Muscle layer of colon (tissue), 2 donors: Measurements from ENCODE around the gene TEP1.

ENCODE experiments used
- H3K27ac ChIP-seq: one replicate; pipeline ENCODE4 v1.7.0; 2013; ENCODE audit warnings: low read depth, mild to moderate bottlenecking, low read length, moderate library complexity
- H3K27me3 ChIP-seq, 2 donors: one replicate each; pipeline ENCODE4 v1.7.0; 2013; ENCODE audit warnings: low read length in 2 of 2, mild to moderate bottlenecking in 2 of 2; ENCODE audit not compliant: insufficient read depth in 2 of 2, control insufficient read depth in 1 of 2
- H3K36me3 ChIP-seq: one replicate; pipeline ENCODE4 v1.7.0; 2013; ENCODE audit warnings: mild to moderate bottlenecking, low read length; ENCODE audit not compliant: insufficient read depth
- H3K4me1 ChIP-seq: one replicate; pipeline ENCODE4 v1.7.0; 2013; ENCODE audit warnings: mild to moderate bottlenecking, low read length; ENCODE audit not compliant: insufficient read depth
- H3K4me3 ChIP-seq, 2 donors: one replicate each; pipeline ENCODE4 v1.7.0; 2013; ENCODE audit warnings: low read length in 2 of 2, low read depth in 1 of 2, mild to moderate bottlenecking in 1 of 2, moderate library complexity in 1 of 2
- H3K9ac ChIP-seq: one replicate; pipeline ENCODE4 v1.7.0; 2013; ENCODE audit warnings: low read length
- H3K9me3 ChIP-seq: one replicate; pipeline ENCODE4 v1.7.0; 2013; ENCODE audit warnings: mild to moderate bottlenecking, low read length
- donor health status: abdominal sarcoma.
- donor health status: Adenocarcinoma of cecum.

The TEP1 gene

GRCh38 chr14:20332788-20333493 is 80.4 kb downstream of the TEP1 start, which contains the start of gene CCNB1IP1:
CCNB1IP1 (minus strand) TSS chr14:20333279; CDS start chr14:20316523, 16,756 bp downstream.
- Histone ChIP-seq H3K27me3 (no peaks in the 10 kb centered on the region), H3K4me1 (peaks cover 5% of the 10 kb centered on the region), H3K9ac (peak within 1 kb of the TSS; percentile 75), H3K36me3 (peaks cover 7% of the 10 kb centered on the region), H3K27ac (peak within 1 kb of the TSS; percentile 76), H3K9me3 (no peaks in the 10 kb centered on the region), H3K4me3 (peak within 1 kb of the TSS; percentile 12 to 88)

- H3K4me1 ChIP-seq: peaks cover 10% of the 10 kb centered on the region
- H3K36me3 ChIP-seq: peaks cover 7% of the 10 kb centered on the region
- H3K9me3 ChIP-seq: no peaks in the 10 kb centered on the region
- peak overlapping the region; percentile 12 to 88 for H3K4me3 ChIP-seq
- H3K27ac ChIP-seq: peak overlapping the region; percentile 76
- H3K9ac ChIP-seq: peak overlapping the region; percentile 75
- no peaks in the 10 kb centered on the region for H3K27me3 ChIP-seq
Observed at GRCh38 chr14:20332431-20332787, 80.9 kb downstream of the TEP1 start.

GRCh38 chr14:20331053-20331613 is 82.2 kb downstream of the TEP1 start:
- H3K9me3 ChIP-seq: no peaks in the 10 kb centered on the region
- no peak overlapping the region for H3K27ac ChIP-seq
- peaks cover 17% of the 10 kb centered on the region for H3K4me1 ChIP-seq
- H3K36me3 ChIP-seq: peaks cover 13% of the 10 kb centered on the region
- H3K9ac ChIP-seq: no peak overlapping the region
- no peak overlapping the region for H3K4me3 ChIP-seq
- no peaks in the 10 kb centered on the region for H3K27me3 ChIP-seq

- Histone ChIP-seq H3K9me3 (no peaks in the 10 kb centered on the region), H3K36me3 (peaks cover 22% of the 10 kb centered on the region), H3K9ac (no peak overlapping the region), H3K27ac (no peak overlapping the region), H3K27me3 (no peaks in the 10 kb centered on the region), H3K4me3 (no peak overlapping the region), H3K4me1 (peaks cover 17% of the 10 kb centered on the region)
Observed at GRCh38 chr14:20329355-20329754, 83.9 kb downstream of the TEP1 start.

GRCh38 chr14:20328705-20329104 is 84.6 kb downstream of the TEP1 start:
- H3K4me3 ChIP-seq: no peak overlapping the region
- no peak overlapping the region for H3K9ac ChIP-seq
- H3K27ac ChIP-seq: no peak overlapping the region
- H3K9me3 ChIP-seq: no peaks in the 10 kb centered on the region
- H3K4me1 ChIP-seq: peaks cover 17% of the 10 kb centered on the region
- no peaks in the 10 kb centered on the region for H3K27me3 ChIP-seq
- peaks cover 22% of the 10 kb centered on the region for H3K36me3 ChIP-seq

GRCh38 chr14:20327005-20327869 is 86.1 kb downstream of the TEP1 start:
- Histone ChIP-seq H3K4me3 (no peak overlapping the region), H3K4me1 (peaks cover 13% of the 10 kb centered on the region), H3K27me3 (no peaks in the 10 kb centered on the region), H3K36me3 (peaks cover 30% of the 10 kb centered on the region), H3K9ac (peak overlapping the region; percentile 23), H3K27ac (peak overlapping the region; percentile 46), H3K9me3 (no peaks in the 10 kb centered on the region)

GRCh38 chr14:20317720-20318119 is 95.6 kb downstream of the TEP1 start:
- Histone ChIP-seq H3K9ac (no peak overlapping the region), H3K4me1 (no peaks in the 10 kb centered on the region), H3K27me3 (no peaks in the 10 kb centered on the region), H3K9me3 (no peaks in the 10 kb centered on the region), H3K36me3 (peaks cover 21% of the 10 kb centered on the region), H3K4me3 (no peak overlapping the region), H3K27ac (no peak overlapping the region)
